ENCODE results near the gene CTCFL. TPM values are rescaled to one million over a fixed set of nuclear protein-coding genes. Genes with fewer than 3 reads are reported as not detected.
A peak's percentile ranks its signal among the peaks of the same experiment; 100 is the strongest.
"Not testable (repeated sequence)": the region's sequence is repeated elsewhere in the genome, so short reads cannot be mapped to it uniquely, and the experiment has no call there.

The CTCFL gene
- total RNA-seq, 1 experiment from 2014 or later, result 0.90 TPM

GRCh38 chr20:57474816-57475215, 50.1 kb downstream of the CTCFL start:
- no peaks in the 10 kb centered on the region for H3K27me3 ChIP-seq (replicated peaks; ENCODE audit: insufficient read depth, low read depth, low read length, poor library complexity)
- POLR2A ChIA-PET (ENCODE audit: low non-redundant PET), result no interaction called here
- intact Hi-C loops (cut with micrococcal nuclease; ENCODE audit: unreplicated experiment), result no loop called here
- no TSS peak for BruUV-seq (replicated peaks)
- no peak overlapping the region for H3K27ac ChIP-seq (ENCODE audit: low read depth, low read length, poor library complexity, severe bottlenecking)
- TF ChIP-seq EZH2 (IDR thresholded peaks at IDR 0.05; ENCODE audit: borderline replicate concordance, low read depth, low read length, poor library complexity, severe bottlenecking), result no peak
- no peak for TF ChIP-seq CTCF (conservative IDR thresholded peaks at IDR 0.05; ENCODE audit: low read depth, low read length)
- no peaks in the 10 kb centered on the region for H3K36me3 ChIP-seq (ENCODE audit: insufficient read depth, low read length, poor library complexity, severe bottlenecking)
- no peaks in the 10 kb centered on the region for H3K9me3 ChIP-seq (ENCODE audit: low read depth, low read length, poor library complexity, severe bottlenecking)
- H3K4me3 ChIP-seq (ENCODE audit: low read depth, low read length, poor library complexity, severe bottlenecking), result no peak overlapping the region
- CTCF ChIA-PET, result no interaction called here
- H3K4me1 ChIP-seq (ENCODE audit: insufficient read depth, low read length, poor library complexity, severe bottlenecking), result peaks cover 4% of the 10 kb centered on the region
- DNase-seq (ENCODE audit: low spot score), result no peak

- Histone ChIP-seq H3K4me3 (ENCODE audit: low read depth, low read length, poor library complexity, severe bottlenecking) (no peak overlapping the region), H3K4me1 (ENCODE audit: insufficient read depth, low read length, poor library complexity, severe bottlenecking) (peaks cover 4% of the 10 kb centered on the region), H3K27me3 (replicated peaks; ENCODE audit: insufficient read depth, low read depth, low read length, poor library complexity) (no peaks in the 10 kb centered on the region), H3K36me3 (ENCODE audit: insufficient read depth, low read length, poor library complexity, severe bottlenecking) (no peaks in the 10 kb centered on the region), H3K27ac (ENCODE audit: low read depth, low read length, poor library complexity, severe bottlenecking) (no peak overlapping the region), H3K9me3 (ENCODE audit: low read depth, low read length, poor library complexity, severe bottlenecking) (no peaks in the 10 kb centered on the region)
- CTCF ChIA-PET, result no interaction called here
- intact Hi-C loops (cut with micrococcal nuclease; ENCODE audit: unreplicated experiment), result no loop called here
- POLR2A ChIA-PET (ENCODE audit: low non-redundant PET), result no interaction called here
- TF ChIP-seq EZH2 (IDR thresholded peaks at IDR 0.05; ENCODE audit: borderline replicate concordance, low read depth, low read length, poor library complexity, severe bottlenecking), result no peak
- no peak for TF ChIP-seq CTCF (conservative IDR thresholded peaks at IDR 0.05; ENCODE audit: low read depth, low read length)
- no TSS peak for BruUV-seq (replicated peaks)
- no peak for DNase-seq (ENCODE audit: low spot score)
These were observed 50.7 kb downstream of the CTCFL start for GRCh38 chr20:57474205-57474604.

- TF ChIP-seq EZH2 (IDR thresholded peaks at IDR 0.05; ENCODE audit: borderline replicate concordance, low read depth, low read length, poor library complexity, severe bottlenecking) (no peak), CTCF (conservative IDR thresholded peaks at IDR 0.05; ENCODE audit: low read depth, low read length) (0 out of 2 replicates have a peak, but pooled peaks have one; percentile 10)
- CTCF ChIA-PET, result no interaction called here
- Histone ChIP-seq H3K9me3 (ENCODE audit: low read depth, low read length, poor library complexity, severe bottlenecking) (no peaks in the 10 kb centered on the region), H3K36me3 (ENCODE audit: insufficient read depth, low read length, poor library complexity, severe bottlenecking) (no peaks in the 10 kb centered on the region), H3K27me3 (replicated peaks; ENCODE audit: insufficient read depth, low read depth, low read length, poor library complexity) (no peaks in the 10 kb centered on the region), H3K27ac (ENCODE audit: low read depth, low read length, poor library complexity, severe bottlenecking) (no peak overlapping the region), H3K4me3 (ENCODE audit: low read depth, low read length, poor library complexity, severe bottlenecking) (no peak overlapping the region), H3K4me1 (ENCODE audit: insufficient read depth, low read length, poor library complexity, severe bottlenecking) (peaks cover 4% of the 10 kb centered on the region)
- no TSS peak for BruUV-seq (replicated peaks)
- intact Hi-C loops (cut with micrococcal nuclease; ENCODE audit: unreplicated experiment), result no loop called here
- POLR2A ChIA-PET (ENCODE audit: low non-redundant PET), result no interaction called here
- peak; percentile 79 for DNase-seq (ENCODE audit: low spot score)
These were observed 51.5 kb downstream of the CTCFL start for GRCh38 chr20:57473246-57474048.

GRCh38 chr20:57472474-57472873, 52.5 kb downstream of the CTCFL start:
- POLR2A ChIA-PET (ENCODE audit: low non-redundant PET); H3K27ac ChIP-seq (ENCODE audit: low read depth, low read length, poor library complexity, severe bottlenecking); CTCF ChIA-PET: not testable (repeated sequence)

More at GRCh38 chr20:57472474-57472873, 52.5 kb downstream of the CTCFL start:
- BruUV-seq (replicated peaks); H3K27me3 ChIP-seq (replicated peaks; ENCODE audit: insufficient read depth, low read depth, low read length, poor library complexity); DNase-seq (ENCODE audit: low spot score); H3K4me3 ChIP-seq (ENCODE audit: low read depth, low read length, poor library complexity, severe bottlenecking); intact Hi-C loops (cut with micrococcal nuclease; ENCODE audit: unreplicated experiment); H3K4me1 ChIP-seq (ENCODE audit: insufficient read depth, low read length, poor library complexity, severe bottlenecking); H3K9me3 ChIP-seq (ENCODE audit: low read depth, low read length, poor library complexity, severe bottlenecking); H3K36me3 ChIP-seq (ENCODE audit: insufficient read depth, low read length, poor library complexity, severe bottlenecking): not testable (repeated sequence)

All from A673 (cell line).